A549 treated with RU486 at 1 μM for 4 hours (cell line): Measurements from ENCODE around the gene CCDC122. TPM values are rescaled to one million over a fixed set of nuclear protein-coding genes. Genes with fewer than 3 reads are reported as not detected.

ENCODE experiments used
- total RNA-seq: library from RNA; stranded (reverse); fragments of 200-300 nt; extraction: Qiagen RNA extraction; gene quantifications from 5 replicates; pipeline ENCODE4 v1.2.3, GENCODE V29; 2022; ENCODE audit warnings: low read depth

Gene CCDC122
- 2.0 to 6.6 TPM (median 2.8 TPM) in 5 replicates for total RNA-seq

DNA sequence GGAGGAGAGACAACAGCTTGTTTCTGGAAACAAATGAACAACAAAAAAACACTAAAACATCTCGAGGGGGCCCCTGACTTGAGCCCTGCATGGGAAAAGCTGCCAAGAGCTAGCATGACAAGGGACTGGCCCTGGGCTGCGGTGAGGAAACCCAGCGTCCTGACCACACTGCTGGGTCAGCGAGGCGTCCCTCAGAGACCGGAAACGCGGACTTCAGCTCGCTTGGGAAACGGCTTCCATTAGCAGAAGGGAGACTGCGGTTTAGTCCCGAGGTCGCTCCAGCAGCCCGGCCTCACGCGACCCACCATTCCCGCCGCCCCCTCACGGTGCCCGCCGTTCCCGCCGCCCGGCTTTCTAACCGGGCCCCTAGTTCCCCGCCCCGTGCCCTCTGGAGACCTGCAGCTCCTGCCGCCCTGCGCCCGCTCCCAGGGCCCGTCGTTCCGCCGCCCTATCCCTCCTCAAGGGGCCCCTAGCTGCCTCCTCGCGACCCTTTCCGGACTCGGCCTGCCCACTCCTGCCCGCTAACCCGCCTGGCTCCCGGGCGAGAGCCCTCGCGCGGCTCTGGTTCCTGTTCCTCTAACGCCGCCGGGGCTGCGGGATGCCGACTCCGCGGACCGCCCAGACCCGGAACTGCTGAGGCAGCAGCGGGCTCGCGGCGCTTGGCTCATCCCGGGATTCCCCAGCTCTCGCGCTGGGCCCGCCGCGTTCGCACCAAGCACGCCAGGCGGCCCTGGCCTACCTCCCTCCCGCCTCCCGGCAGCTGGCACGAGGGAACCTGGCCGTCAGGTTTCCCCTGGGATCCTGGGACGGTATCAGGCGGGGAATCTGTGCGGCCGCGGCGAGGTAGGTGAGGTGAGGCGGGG, at the start of gene CCDC122:
CCDC122 (minus strand) TSS at position 849 of the 863 bp plus-strand sequence. CDS start 10,364 bp downstream, outside the sequence.

DNA sequence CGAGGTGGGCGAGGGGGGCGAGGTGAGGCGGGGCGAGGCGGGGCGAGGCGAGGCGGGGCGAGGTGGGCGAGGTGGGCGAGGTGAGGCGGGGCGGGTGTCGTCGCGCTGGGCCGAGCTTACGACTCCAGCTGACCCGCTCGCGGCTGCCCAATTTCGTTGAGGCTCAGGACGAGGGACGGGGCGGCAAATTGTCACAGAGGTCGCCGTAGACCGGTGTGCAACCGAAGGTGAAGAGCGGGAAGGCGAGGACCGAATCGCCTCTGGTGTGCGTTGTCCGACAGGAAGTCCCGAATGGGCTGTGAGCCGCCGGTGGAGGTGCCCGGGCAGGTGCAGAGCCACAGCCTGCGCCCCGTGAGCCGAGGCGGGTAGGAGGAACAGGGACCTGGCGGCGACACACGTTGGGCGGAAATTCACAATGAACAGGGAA, 228 bp upstream of the CCDC122 start, which contains the start of gene LACC1:
LACC1 (plus strand) TSS at position 150 of the 427 bp plus-strand sequence. CDS start 1,082 bp downstream, outside the sequence.

DNA sequence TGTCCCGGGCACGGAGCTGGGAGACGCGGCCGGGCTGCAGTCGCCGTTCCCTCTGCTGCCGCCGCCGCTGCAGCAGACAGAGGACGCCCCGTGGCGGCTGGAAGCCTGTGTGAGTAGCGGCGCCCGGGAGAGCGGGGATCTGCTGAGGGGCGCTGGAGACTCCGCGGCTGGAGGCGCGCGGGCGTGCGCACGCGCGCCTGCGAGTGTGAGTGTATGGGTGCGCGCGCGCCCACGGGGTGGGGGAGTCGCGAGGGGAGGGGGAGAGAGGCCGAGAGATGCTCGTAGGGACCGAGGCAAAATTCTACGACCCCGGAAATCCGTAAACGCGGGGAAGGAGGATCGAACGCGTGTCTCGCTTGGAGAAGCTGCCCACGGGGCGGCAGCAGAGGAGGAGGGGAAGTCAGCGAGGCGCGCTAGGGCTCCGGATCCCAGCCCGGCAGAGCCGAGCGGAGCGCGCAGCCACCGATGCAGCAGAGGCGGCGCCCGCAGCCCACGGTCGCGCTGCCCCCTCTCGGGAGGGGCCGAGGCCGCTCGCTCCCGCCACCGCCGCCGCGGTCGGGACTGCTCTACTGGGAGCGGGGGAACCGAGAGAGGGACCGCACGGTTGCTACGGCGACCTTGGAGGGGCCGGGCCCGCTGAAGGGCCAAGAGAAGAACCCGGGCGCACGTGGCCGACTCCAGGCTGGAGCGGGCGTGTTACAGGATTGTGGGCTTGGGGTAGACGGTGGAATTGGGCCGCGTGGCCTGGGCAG, 92.6 kb downstream of the CCDC122 start, which contains the start of gene ENOX1:
ENOX1 (minus strand) TSS at position 207 of the 752 bp plus-strand sequence.

Other genes with a start within 250 kb of the CCDC122 start
- gene ENOX1, start 92.8 kb downstream of the CCDC122 start, total RNA-seq: 0.60 to 0.75 TPM (median 0.65 TPM) in 5 replicates
- 1.1 to 3.4 TPM (median 2.9 TPM) in 5 replicates for gene LACC1, start 164 bp upstream of the CCDC122 start, total RNA-seq